GM20000 (cell line): ENCODE results near the gene CYP20A1.
"Not testable (repeated sequence)": the region's sequence is repeated elsewhere in the genome, so short reads cannot be mapped to it uniquely, and the experiment has no call there.

Source experiments
- DNase-seq: peaks from one replicate; pipeline ENCODE4 v3.0.0; 2012; ENCODE audit warnings: low spot score
- TF ChIP-seq, protein P1 (sequence below): IDR thresholded peaks from 2 replicates; pipeline ENCODE4 v1.5.1; 2012; ENCODE audit warnings: mild to moderate bottlenecking, control low read depth; ENCODE audit errors: extremely low read depth, missing control alignments

The CYP20A1 gene

DNA sequence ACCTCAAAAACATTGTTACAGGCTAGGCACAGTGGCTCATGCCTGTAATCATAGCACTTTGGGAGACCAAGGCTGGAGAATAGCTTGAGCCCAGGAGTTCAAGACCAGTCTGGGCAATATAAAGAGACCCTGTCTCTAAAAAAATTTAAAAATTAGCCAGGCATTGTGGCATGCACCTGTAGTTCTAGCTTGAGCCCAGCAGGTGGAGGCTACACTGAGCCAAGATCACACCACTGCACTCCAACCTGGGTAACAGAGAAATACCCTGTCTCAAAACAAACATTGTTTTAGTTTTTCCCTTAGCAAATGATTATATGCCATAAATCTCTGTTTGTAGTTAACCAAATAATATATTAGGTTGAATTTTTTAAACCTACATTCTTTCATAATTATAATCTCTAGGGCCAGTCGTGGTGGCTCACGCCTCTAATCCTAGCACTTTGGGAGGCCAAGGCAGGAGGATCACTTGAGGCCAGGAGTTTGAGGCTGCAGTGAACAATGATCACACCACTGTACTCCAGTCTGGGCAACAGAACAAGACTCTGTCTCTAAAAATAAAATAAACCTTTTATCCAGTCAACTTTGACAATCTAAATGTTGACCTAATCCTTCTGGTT is 13.3 kb upstream of the CYP20A1 start:
- DNase-seq, result no peak
- TF ChIP-seq, protein P1, sequence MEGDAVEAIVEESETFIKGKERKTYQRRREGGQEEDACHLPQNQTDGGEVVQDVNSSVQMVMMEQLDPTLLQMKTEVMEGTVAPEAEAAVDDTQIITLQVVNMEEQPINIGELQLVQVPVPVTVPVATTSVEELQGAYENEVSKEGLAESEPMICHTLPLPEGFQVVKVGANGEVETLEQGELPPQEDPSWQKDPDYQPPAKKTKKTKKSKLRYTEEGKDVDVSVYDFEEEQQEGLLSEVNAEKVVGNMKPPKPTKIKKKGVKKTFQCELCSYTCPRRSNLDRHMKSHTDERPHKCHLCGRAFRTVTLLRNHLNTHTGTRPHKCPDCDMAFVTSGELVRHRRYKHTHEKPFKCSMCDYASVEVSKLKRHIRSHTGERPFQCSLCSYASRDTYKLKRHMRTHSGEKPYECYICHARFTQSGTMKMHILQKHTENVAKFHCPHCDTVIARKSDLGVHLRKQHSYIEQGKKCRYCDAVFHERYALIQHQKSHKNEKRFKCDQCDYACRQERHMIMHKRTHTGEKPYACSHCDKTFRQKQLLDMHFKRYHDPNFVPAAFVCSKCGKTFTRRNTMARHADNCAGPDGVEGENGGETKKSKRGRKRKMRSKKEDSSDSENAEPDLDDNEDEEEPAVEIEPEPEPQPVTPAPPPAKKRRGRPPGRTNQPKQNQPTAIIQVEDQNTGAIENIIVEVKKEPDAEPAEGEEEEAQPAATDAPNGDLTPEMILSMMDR, result peak; percentile 45

DNA sequence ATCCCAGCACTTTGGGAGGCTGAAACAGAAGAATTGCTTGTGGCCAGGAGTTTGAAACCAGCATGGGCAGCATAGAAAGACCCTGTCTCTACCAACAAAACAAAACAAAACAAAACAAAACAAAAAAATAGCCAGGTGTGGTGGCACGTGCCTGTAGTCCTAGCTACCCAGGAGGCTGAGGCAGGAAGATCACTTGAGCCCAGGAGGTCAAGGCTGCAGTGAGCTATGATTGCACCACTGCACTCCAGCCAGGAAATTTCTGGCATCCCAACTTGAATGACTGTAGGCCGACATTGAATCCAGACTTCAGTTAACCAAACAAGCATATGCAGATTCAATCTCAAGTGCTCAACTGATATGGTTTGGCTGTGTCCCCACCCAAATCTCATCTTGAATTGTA is 9.1 kb upstream of the CYP20A1 start:
- not testable (repeated sequence) for DNase-seq

DNA sequence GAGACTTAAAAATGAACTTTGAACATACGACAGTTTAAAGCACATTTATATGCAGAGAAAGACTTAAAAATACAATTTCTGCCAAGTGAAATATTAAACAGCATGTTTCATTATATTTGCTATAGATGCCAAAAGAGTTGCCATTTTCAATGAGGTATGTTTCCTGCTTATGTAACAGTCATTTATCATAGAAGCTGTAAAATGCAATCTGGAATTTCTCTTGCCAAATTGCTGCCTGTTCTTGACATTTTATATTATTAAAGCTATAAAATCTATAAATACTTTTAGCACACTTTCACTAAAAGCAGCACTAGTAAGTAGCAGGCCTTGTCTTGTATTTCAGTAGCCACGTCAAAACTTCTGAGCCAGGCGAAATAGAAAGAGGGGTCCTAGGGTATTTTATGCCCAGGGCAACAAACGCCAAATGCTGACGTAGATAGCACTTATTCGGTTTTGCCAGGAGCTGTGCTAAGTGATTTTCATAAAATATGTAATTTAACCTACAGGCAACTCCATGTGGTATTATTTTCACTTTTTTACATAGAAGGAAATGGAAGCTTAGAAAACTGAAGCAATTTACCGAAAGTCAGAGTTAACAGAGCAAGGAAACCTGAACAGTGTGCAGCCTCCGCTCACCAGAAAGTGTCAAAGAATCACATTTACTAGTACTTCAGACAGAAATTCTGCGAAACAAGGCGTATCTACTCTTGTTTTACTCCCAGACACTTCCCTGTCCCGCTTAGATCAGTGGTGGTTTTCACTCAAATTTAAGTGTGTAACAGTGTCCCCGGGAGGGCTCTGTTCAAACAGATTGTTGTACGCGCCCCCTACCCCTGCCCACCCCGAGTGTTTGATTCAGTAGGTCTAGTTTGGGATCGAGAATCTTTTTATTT is 1.2 kb upstream of the CYP20A1 start:
- TF ChIP-seq, protein P1, result no peak
- no peak for DNase-seq

DNA sequence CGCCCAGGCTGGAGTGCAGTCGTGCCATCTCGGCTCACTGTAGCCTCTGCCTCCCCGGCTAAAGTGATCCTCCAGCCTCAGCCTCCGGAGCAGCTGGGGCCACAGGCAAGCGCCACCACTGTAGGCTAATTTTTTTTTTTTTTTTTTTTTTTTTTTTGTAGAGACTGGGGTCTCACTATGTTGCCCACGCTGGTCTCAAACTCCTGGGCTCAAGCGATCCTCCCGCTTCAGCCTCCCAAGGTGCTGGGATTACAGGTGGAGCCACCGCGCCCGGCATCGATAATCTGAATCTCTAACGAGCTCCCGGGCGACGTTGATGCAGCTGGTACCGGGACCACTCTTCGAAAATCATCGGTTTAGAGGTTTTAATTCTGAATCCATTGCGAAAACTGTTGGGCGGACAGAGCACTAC is 520 bp upstream of the CYP20A1 start:
- TF ChIP-seq, protein P1, result no peak
- DNase-seq, result no peak

DNA sequence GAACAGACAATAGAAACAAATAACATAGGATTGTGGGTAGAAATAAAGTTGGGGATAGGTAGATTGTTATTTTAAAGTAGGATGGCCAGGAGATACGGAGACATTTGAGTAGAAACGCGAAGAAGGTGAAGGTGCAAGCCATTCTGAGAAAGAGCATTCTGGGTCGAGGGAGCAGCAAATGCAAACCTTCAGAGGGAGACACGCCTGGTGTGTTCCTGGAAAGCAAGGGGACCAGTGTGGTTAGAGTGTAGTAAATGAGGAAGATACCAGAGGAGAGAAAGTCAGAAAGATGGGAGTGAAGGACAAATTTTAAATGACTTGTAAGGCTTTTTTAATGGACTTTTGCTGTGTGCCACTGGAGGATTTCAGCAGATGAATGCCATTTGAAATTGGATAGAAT is 1.7 kb downstream of the CYP20A1 start:
- TF ChIP-seq, protein P1, result no peak
- DNase-seq, result no peak

DNA sequence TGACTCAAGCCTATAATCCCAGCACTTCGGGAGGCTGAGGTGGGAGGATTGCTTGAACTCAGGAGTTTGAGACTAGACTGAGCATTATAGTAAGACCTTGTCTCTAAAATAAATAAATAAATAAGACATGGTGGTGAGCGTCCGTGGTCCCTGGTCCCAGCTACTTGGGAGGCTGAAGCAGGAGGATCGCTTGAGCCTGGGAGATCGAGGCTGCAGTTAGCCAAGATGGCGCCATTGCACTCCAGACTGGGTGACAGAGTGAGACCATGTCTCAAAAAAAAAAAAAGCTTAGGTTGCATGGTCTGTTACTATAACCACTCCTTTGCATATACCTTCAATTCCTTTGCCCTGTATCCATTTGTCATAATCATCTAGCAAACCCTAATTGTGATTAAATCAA is 3.7 kb downstream of the CYP20A1 start:
- TF ChIP-seq, protein P1, result no peak
- DNase-seq, result no peak

DNA sequence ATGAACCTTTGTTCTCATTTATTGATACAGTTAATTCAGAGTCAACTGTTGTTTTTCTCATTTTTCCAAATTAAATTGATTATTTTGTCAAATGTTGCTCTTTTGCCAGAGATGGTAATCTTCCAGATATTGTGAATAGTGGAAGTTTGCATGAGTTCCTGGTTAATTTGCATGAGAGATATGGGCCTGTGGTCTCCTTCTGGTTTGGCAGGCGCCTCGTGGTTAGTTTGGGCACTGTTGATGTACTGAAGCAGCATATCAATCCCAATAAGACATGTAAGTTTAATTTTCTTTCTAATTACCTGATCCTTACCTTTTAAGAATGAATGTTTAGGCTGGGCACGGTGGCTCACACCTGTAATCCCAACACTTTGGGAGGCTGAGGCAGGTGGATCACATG is 7.8 kb downstream of the CYP20A1 start:
- TF ChIP-seq, protein P1, result no peak

More for the DNA sequence above, 7.8 kb downstream of the CYP20A1 start:
- DNase-seq, result no peak
